ENCODE measurements around the gene CRAMP1. TPM values are rescaled to one million over a fixed set of nuclear protein-coding genes. Genes with fewer than 3 reads are reported as not detected.

CRAMP1 gene
- total and polyA plus RNA-seq, 2 of the 8 experiments (the other 6 are each of a cell fraction or from before 2014, with no cell fraction given): 19.2 to 23.2 TPM

- H4K91ac ChIP-seq (replicated peaks; ENCODE audit: insufficient read length, low read length): no peak overlapping the region
- WGBS, 2 experiments (ENCODE audit: extremely low coverage in 1 of 2, insufficient coverage in 1 of 2, insufficient read length in 1 of 2, insufficient replicate concordance in 2 of 2, low coverage in 1 of 2, low lambda C conversion rate in 2 of 2, missing lambda C conversion rate in 1 of 2): 100% methylated on average over 4 of the region's 9 CpGs; no CpG with 5 or more reads in 1 of the 2 experiments
- ChIA-PET CTCF (ENCODE audit: partially characterized antibody) (interaction anchor here (1.4 kb wide), 1 partner anchor 9 kb away, joined by 4 read pairs; no protein-coding TSS in a partner anchor), POLR2A (ENCODE audit: partially characterized antibody) (interaction anchor here (0.6 kb wide), 1 partner anchor 329 kb away, joined by 3 read pairs; no protein-coding TSS in a partner anchor)
- H3K4ac ChIP-seq (replicated peaks; ENCODE audit: insufficient read length, low read depth, low read length): no peak overlapping the region
- no peaks in the 10 kb centered on the region for H3K4me1 ChIP-seq (replicated peaks in 1 of 4; ENCODE audit: control insufficient read depth in 3 of 4, insufficient read depth in 4 of 4, low read length in 3 of 4)
- peaks cover 3 to 28% (median 21%) of the 10 kb centered on the region in 4 experiments; a peak in 6 of 8 replicates for H3K36me3 ChIP-seq (ENCODE audit: control insufficient read depth in 2 of 4, insufficient read depth in 4 of 4, low read length in 3 of 4)
- TF ChIP-seq GTF2F1 (IDR thresholded peaks at IDR 0.05; ENCODE audit: borderline replicate concordance, low read depth, low read length) (no peak), GABPA (IDR thresholded peaks at IDR 0.05; ENCODE audit: borderline replicate concordance, insufficient read depth, low read length) (no peak), NRF1 (IDR thresholded peaks at IDR 0.05; ENCODE audit: low read depth, low read length) (no peak), MAFK (IDR thresholded peaks at IDR 0.05; ENCODE audit: low read depth, low read length) (no peak), SIN3A (conservative IDR thresholded peaks at IDR 0.05 in 1 of 2, IDR thresholded peaks at IDR 0.05 in 1 of 2; ENCODE audit: low read depth in 1 of 2, low read length in 2 of 2) (no peak), SIRT6 (IDR thresholded peaks at IDR 0.05; ENCODE audit: low read length) (no peak), SP1 (IDR thresholded peaks at IDR 0.05; ENCODE audit: low read depth, low read length) (no peak), TAF1 (IDR thresholded peaks at IDR 0.05; ENCODE audit: low read depth, low read length) (no peak)
- no peak overlapping the region for H3K4me2 ChIP-seq (ENCODE audit: insufficient read depth in 1 of 2, low read depth in 2 of 2, low read length in 2 of 2)
- H3K27ac ChIP-seq (ENCODE audit: low read depth, low read length): no peak overlapping the region
- H4K5ac ChIP-seq (ENCODE audit: insufficient read length, low read depth, low read length): no peak overlapping the region
- no peaks in the 10 kb centered on the region for H3K27me3 ChIP-seq (replicated peaks in 1 of 4; ENCODE audit: control insufficient read depth in 3 of 4, extremely low read depth in 1 of 4, insufficient read depth in 3 of 4, low read length in 3 of 4)
- no peaks in the 10 kb centered on the region for H3K23me2 ChIP-seq (ENCODE audit: low read depth, low read length)
- H3K9me3 ChIP-seq (ENCODE audit: insufficient read depth in 2 of 2, low read depth in 1 of 2, low read length in 1 of 2): no peaks in the 10 kb centered on the region
- no peak overlapping the region for H3K14ac ChIP-seq (ENCODE audit: insufficient read length)
- no peak overlapping the region for H2BK5ac ChIP-seq (ENCODE audit: low read depth, low read length)
- no peak overlapping the region for H2AFZ ChIP-seq (ENCODE audit: low read length)
- H2BK12ac ChIP-seq (ENCODE audit: low read depth, low read length): no peak overlapping the region
- H2AK5ac ChIP-seq (ENCODE audit: low read depth, low read length): no peak overlapping the region
- no peaks in the 10 kb centered on the region for H3K79me2 ChIP-seq (ENCODE audit: control insufficient read depth in 1 of 2, insufficient read depth in 2 of 2, low read length in 2 of 2)
- H2BK15ac ChIP-seq (ENCODE audit: low read length): no peak overlapping the region
- DNase-seq (ENCODE audit: low read depth in 1 of 2, low spot score in 2 of 2): no peak
- H3K18ac ChIP-seq (ENCODE audit: extremely low read depth, low read length): no peak overlapping the region
- no peak overlapping the region for H2BK20ac ChIP-seq (ENCODE audit: low read length)
- H3K4me3 ChIP-seq (ENCODE audit: extremely low read depth in 1 of 4, insufficient read depth in 2 of 4, low read depth in 3 of 4, low read length in 4 of 4): no peak overlapping the region
- no peaks in the 10 kb centered on the region for H3K79me1 ChIP-seq (ENCODE audit: low read depth, low read length)
- H4K8ac ChIP-seq (ENCODE audit: extremely low read depth, insufficient read depth, low read length): no peak overlapping the region
- no peak overlapping the region for H3K23ac ChIP-seq (ENCODE audit: insufficient read length)
- FAIRE-seq: no peak
- no peak overlapping the region for H2BK120ac ChIP-seq (replicated peaks; ENCODE audit: low read depth, low read length)
- H3K56ac ChIP-seq (replicated peaks; ENCODE audit: insufficient read length, low read depth, low read length): no peak overlapping the region
- no peak overlapping the region for H3K9ac ChIP-seq (replicated peaks in 1 of 4; ENCODE audit: extremely low read depth in 1 of 4, low read depth in 3 of 4, low read length in 3 of 4)
- H4K20me1 ChIP-seq (replicated peaks in 1 of 2; ENCODE audit: control insufficient read depth in 1 of 2, insufficient read depth in 2 of 2, low read length in 2 of 2): peaks cover 0 to 3% of the 10 kb centered on the region in 2 experiments
Measured at GRCh38 chr16:1581804-1582203, 30.4 kb upstream of the CRAMP1 start.
